Activated CD4-positive, alpha-beta T cell treated with anti-CD3 and anti-CD28 coated beads for 48 hours (primary cell): ENCODE data around the gene PCSK1N.
"Not testable (repeated sequence)": the region's sequence is repeated elsewhere in the genome, so short reads cannot be mapped to it uniquely, and the experiment has no call there.

Source experiments
- DNase-seq: peaks from one replicate; pipeline ENCODE4 v3.0.0-alpha.2; 2020

PCSK1N gene, protein sequence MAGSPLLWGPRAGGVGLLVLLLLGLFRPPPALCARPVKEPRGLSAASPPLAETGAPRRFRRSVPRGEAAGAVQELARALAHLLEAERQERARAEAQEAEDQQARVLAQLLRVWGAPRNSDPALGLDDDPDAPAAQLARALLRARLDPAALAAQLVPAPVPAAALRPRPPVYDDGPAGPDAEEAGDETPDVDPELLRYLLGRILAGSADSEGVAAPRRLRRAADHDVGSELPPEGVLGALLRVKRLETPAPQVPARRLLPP

GRCh38 chrX:48835524-48836329, at the start of gene PCSK1N:
TSS of gene PCSK1N (minus strand) at chrX:48835610. CDS start at chrX:48835532, 78 bp downstream.
- no peak for DNase-seq

DNA sequence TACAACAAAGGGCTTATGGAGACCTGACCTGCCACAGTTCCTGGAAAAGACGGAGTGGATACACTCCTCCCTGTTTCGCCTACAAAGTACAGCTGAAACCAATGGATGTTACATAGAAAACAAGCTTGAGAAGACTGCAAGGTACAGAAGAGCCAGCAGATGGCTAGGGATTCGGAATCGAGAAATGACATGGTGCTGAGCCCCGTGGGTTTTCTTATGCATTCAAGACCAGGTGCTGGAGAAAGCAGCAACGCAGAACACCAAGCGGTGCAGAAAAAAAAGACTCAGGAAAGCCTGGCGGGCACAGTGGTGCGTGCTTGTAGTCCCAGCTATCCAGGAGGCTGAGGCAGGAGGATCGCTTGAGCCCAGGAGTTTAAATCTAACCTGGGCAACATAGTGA, 48.3 kb upstream of the PCSK1N start:
- no peak for DNase-seq

DNA sequence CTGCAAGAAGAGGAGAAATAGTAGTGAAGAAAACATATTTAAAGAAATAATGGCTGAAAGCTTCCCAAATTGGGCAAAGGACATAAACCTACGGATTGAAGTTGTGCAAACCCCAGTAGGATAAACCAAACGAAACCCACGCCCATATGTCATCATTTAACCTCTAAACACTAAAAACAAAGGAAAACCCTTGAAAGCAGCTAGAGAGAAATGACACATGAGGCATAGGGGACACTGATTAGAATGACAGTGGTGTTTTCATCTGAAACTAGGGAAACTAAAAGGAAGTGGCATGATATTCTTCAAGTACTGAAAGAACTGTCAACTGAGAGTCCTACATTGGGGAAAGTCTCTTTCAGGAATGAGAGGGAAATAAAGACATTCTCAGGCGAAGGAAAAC, 41.5 kb upstream of the PCSK1N start:
- DNase-seq: not testable (repeated sequence)

DNA sequence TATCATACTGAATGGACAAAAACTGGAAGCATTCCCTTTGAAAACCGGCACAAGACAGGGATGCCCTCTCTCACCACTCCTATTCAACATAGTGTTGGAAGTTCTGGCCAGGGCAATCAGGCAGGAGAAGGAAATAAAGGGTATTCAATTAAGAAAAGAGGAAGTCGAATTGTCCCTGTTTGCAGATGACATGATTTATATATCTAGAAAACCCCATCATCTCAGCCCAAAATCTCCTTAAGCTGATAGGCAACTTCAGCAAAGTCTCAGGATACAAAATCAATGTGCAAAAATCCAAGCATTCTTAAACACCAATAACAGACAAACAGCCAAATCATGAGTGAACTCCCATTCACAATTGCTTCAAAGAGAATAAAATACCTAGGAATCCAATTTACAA, 36.6 kb upstream of the PCSK1N start:
- DNase-seq: not testable (repeated sequence)

DNA sequence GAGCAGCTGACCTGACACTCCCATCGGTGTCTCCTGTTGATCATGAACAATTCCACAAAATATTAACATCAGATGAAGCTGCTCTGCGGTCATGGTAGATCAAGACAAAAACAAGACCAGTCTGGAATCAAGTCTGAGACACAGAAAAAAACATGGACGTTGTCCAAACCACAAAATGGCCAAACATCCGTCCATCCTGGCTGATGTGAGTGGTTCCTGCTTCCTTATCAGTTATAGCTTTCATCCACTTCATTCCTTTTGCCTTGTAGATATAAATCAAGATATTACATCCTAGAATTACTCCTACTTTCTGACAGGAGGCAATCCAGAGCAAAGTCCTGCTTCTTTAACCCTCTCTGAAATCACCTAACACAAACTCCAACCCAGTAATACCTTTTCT, 28.8 kb upstream of the PCSK1N start:
- no peak for DNase-seq

- no peak for DNase-seq
Measured at GRCh38 chrX:48854898-48855297, 19.5 kb upstream of the PCSK1N start.

- not testable (repeated sequence) for DNase-seq
Measured at GRCh38 chrX:48854121-48854804, 18.9 kb upstream of the PCSK1N start.

- not testable (repeated sequence) for DNase-seq
Measured at GRCh38 chrX:48853494-48853893, 18.1 kb upstream of the PCSK1N start.

DNA sequence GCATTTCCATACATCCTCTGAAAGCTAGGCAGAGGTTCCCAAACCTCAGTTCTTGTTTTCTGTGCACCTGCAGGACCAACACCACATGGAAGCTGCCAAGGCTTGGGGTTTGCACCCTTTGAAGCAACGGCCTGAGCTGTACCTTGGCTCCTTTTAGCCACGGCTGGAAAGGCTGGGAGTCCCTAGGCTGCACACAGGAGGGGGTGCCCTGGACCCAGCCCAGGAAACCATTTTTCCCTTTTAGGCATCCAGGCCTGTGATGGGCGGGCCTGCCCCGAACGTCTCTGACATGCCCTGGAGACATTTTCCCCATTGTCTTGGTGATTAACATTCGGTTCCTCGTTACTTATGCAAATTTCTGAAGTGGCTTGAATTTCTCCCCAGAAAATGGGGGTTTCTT, 17.4 kb upstream of the PCSK1N start:
- no peak for DNase-seq

- DNase-seq: no peak
Measured at GRCh38 chrX:48848847-48849246, 13.4 kb upstream of the PCSK1N start.

DNA sequence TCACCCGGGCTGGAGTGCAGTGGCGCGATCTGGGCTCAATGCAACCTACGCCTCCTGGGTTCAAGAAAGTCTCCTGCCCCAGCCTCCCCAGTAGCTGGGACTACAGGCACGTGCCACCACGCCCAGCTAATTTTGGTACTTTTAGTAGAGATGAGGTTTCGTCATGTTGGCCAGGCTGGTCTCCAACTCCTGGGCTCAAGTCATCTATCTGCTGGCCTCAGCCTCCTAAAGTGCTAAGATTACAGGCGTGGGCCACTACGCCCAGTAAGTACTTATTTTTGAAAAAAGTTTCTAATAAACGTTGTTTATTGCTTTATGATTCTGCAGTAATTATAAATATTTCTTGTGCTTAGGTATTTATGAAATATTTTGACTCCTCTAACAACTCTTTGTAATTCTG, 4.3 kb upstream of the PCSK1N start:
- DNase-seq: no peak

DNA sequence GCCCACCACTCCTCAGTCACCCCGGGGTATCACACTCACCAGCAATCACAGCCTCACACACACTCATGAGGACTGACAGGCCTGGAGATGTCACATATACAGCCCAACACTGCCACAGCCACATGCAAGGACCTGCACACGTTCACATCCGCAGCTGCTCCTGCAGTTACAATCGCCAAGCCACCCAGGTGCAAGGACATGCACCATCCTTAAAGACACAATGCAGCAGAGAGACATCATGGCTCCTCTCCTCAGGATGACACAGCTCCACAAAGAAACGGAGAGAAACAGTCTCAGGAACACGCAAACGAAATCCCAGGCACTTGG, 1.1 kb downstream of the PCSK1N start:
- DNase-seq: no peak

DNA sequence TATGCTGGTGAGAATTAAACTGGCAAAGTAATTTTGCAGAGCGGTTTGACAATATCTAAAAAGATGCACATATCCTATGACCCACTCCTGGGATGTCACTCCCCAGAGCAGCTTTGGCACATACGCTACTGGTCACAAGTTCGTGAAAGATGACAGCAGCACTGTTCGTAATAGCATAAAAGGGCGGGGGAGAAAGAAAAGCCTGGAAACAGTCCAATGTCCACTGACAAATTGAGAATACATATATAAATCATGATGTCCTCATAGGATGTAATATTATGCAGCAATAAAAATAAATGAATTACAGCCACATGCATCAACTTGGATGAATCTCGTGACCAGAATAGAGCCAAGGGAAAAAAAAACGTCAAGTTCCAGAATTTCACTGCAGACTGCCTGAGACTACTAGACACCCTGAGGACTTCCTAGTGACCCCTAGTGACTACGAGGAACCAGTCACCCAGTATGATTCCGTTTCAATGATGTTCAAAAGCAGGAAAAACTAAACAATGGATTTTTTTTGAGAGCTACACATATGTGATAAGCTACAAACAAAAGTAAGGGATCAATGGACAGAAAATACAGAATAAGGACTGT, 1.8 kb downstream of the PCSK1N start:
- DNase-seq: no peak

GRCh38 chrX:48831909-48832291, 3.5 kb downstream of the PCSK1N start:
- no peak for DNase-seq

GRCh38 chrX:48831136-48831908, 4.1 kb downstream of the PCSK1N start:
- DNase-seq: no peak

DNA sequence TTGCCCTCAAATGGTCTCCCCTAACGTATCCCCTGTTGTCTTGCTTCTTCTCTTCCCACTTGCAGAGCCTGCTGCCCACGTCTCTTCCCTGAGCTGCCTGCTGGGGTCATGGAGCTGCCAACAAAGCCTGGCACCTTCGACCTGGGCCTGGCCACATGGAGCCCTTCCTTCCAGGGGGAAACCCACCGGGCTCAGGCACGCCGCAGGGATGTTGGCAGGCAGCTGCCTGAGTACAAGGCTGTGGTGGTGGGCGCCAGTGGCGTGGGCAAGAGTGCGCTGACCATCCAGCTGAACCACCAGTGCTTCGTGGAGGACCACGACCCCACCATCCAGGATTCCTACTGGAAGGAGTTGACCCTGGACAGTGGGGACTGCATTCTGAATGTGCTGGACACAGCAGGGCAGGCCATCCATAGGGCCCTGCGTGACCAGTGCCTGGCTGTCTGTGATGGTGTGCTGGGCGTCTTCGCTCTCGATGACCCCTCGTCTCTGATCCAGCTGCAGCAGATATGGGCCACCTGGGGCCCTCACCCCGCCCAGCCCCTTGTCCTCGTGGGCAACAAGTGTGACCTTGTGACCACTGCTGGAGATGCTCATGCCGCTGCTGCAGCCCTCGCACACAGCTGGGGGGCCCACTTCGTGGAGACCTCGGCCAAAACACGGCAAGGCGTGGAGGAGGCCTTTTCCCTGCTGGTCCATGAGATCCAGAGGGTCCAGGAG, 6.2 kb downstream of the PCSK1N start:
- no peak for DNase-seq

DNA sequence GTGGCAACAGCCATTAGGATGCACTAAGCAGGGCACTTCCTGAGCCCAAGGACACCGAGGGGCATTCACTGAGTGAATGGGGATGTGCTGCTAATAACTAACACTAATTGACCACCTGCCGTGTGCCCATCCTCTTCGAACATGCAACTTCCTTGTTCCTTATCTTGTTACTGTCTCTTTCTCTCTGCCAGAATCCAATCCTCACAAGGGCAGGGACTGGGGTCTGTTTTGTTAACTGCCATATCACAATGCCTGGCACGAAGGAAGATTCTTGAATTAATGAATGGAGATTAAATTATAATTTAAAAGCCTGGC, 7.8 kb downstream of the PCSK1N start:
- no peak for DNase-seq

DNA sequence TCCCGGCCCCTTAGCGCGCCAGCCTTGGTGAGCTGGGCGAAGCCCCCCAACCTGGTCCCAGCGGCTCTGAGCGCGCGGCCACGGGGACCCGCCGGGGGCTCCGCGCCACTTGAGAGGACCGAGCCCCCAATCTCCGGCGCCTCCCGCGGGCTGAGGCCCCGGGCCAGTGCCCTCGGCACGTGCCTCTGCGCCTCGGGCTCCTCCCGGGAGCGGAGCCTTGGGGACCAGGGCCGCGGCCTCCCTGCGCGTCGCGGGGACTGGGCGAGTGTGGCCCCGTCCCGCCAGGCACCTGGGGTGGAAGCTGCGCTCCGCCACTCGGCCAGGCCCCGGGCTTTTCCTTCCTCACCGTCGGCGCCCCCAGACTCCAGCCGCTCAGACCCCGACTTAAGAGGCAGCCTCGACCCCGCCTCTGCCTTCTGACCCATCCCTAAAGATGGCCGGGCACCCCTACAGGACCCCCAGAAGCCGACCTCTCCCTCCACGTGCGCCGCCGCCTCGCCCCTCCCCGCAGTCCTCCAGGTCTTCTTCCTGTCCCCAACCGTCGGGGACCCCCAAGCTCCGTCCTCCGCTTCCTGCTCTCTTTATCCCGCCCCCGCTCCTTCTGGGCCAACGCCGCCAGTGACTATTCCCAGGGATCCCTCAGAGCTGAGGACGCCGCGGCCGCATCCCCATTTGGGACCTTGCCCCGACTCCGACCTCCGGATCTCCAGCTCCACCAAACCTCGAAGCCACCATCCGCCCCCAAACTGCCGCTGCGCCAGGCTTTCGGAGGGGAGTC, 8.3 kb downstream of the PCSK1N start:
- DNase-seq: no peak

GRCh38 chrX:48826135-48826875, 9.1 kb downstream of the PCSK1N start, which contains the start of gene ERAS:
TSS of gene ERAS (plus strand) at chrX:48826513. CDS start at chrX:48829124, 2,611 bp downstream.
- DNase-seq: no peak

DNA sequence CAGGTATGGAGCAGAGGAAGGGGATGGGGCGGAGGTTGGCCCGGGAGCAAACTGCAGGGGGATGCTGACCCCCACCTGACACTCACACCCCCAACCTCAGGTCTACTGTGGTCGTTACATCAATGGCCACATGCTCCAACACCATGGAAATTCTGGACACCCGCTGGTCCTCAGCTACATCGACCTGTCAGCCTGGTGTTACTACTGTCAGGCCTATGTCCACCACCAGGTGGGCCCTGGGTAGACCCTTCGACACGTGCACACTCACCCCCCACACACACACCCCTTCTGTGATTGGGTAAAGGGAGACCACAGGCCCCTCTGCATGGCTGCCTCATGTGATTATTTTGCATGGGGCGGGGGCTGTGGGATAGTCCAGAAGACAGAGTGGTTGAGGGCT, 11.3 kb downstream of the PCSK1N start:
- DNase-seq: no peak

DNA sequence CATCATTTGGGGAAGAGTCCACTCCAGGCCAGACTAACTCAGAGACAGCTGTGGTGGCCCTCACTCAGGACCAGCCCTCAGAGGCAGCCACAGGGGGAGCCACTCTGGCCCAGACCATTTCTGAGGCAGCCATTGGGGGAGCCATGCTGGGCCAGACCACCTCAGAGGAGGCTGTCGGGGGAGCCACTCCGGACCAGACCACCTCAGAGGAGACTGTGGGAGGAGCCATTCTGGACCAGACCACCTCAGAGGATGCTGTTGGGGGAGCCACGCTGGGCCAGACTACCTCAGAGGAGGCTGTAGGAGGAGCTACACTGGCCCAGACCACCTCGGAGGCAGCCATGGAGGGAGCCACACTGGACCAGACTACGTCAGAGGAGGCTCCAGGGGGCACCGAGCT, 12.4 kb downstream of the PCSK1N start:
- DNase-seq: no peak
